GM12878 (cell line): ENCODE data around the gene GPC6. TPM values are rescaled to one million over a fixed set of nuclear protein-coding genes. Genes with fewer than 3 reads are reported as not detected.

ENCODE experiments used
- ATAC-seq: fragments of 200-7000 bp; cut with Tn5 transposase; 3 replicates; pipeline ENCODE4 v1.9.1; 2020; ENCODE audit warnings: mild to moderate bottlenecking, moderate library complexity
- BruUV-seq: library from RNA; stranded (reverse); fragments of 400-500 nt; replicated peaks from 2 replicates; lab custom pipeline; 2021; lab: Mats Ljungman, UMichigan
- CTCF ChIA-PET: fragments of 300-600 bp; sonication (Branson Sonifier 250); formaldehyde crosslinking; extraction: SDS; loops from one replicate; lab custom pipeline; 2021; ENCODE audit warnings: inconsistent platforms; lab: Yijun Ruan, JAX
- POLR2A ChIA-PET: fragments of 350-600 bp; formaldehyde crosslinking; extraction: SDS; loops from one replicate; lab custom pipeline; 2021; ENCODE audit warnings: inconsistent platforms; lab: Charles Lee
- RAD21 ChIA-PET: fragments of 300-600 bp; sonication (Branson Sonifier 250); formaldehyde crosslinking; loops from one replicate; lab custom pipeline; 2023; ENCODE audit warnings: antibody characterized with exemption; ENCODE audit not compliant: unreplicated experiment; lab: Charles Lee
- SMC1A ChIA-PET: fragments of 300-600 bp; sonication (Branson Sonifier 250); formaldehyde crosslinking; loops from one replicate; lab custom pipeline; 2023; ENCODE audit not compliant: unreplicated experiment, uncharacterized antibody; lab: Charles Lee
- DNase-seq: peaks from one replicate; pipeline ENCODE4 v3.0.0-alpha.2; 2011; ENCODE audit warnings: low read depth, low spot score
- FAIRE-seq: peaks from 3 replicates; lab custom pipeline; 2011; peaks lifted over from hg19 to GRCh38; lab: Jason Lieb, UNC
- H2AFZ ChIP-seq: 2 replicates; pipeline ENCODE4 v1.6.0; 2011; ENCODE audit warnings: low read depth, low read length, control low read depth; ENCODE audit not compliant: control insufficient read depth
- H3K27ac ChIP-seq: 2 replicates; pipeline ENCODE4 v1.5.1; 2011; ENCODE audit warnings: control low read depth; ENCODE audit not compliant: control insufficient read depth, insufficient read depth
- H3K27me3 ChIP-seq, 2 experiments: replicated peaks in 1 of 2; 2 replicates each; pipeline versions ENCODE4 v1.6.0 to v1.6.1; 2011; ENCODE audit warnings: low read length in 1 of 2; ENCODE audit not compliant: control insufficient read depth in 2 of 2, insufficient read depth in 2 of 2
- H3K36me3 ChIP-seq, 2 experiments: 2 replicates each; pipeline ENCODE4 v1.5.1; 2011; ENCODE audit warnings: low read length in 1 of 2; ENCODE audit not compliant: control insufficient read depth in 2 of 2, insufficient read depth in 2 of 2
- H3K4me1 ChIP-seq: 2 replicates; pipeline ENCODE4 v1.6.1; 2011; ENCODE audit warnings: mild to moderate bottlenecking, low read length, moderate library complexity, mixed read lengths; ENCODE audit not compliant: control insufficient read depth, insufficient read depth
- H3K4me2 ChIP-seq: 2 replicates; pipeline ENCODE4 v1.6.0; 2011; ENCODE audit warnings: control low read depth; ENCODE audit not compliant: control insufficient read depth, insufficient read depth
- H3K4me3 ChIP-seq: fragments of 200-600 bp; sonication (generic); 2 replicates; pipeline ENCODE4 v1.5.1; 2016
- H3K79me2 ChIP-seq: 2 replicates; pipeline ENCODE4 v1.6.0; 2011; ENCODE audit warnings: low read length; ENCODE audit not compliant: control insufficient read depth, insufficient read depth
- H3K9ac ChIP-seq: 2 replicates; pipeline ENCODE4 v1.8.0; 2011; ENCODE audit warnings: low read length, control low read depth, mixed read lengths; ENCODE audit not compliant: control insufficient read depth, insufficient read depth
- H3K9me3 ChIP-seq: replicated peaks from 3 replicates; pipeline ENCODE4 v1.5.1; 2011; ENCODE audit warnings: mild to moderate bottlenecking, low read length; ENCODE audit not compliant: control insufficient read depth, insufficient read depth
- H4K20me1 ChIP-seq: 2 replicates; pipeline ENCODE4 v1.6.0; 2011; ENCODE audit not compliant: control insufficient read depth, insufficient read depth
- WGBS: methylation state at CpG from one replicate; pipeline ENCODE4 v1.1.6; 2016; ENCODE audit warnings: low lambda C conversion rate; ENCODE audit not compliant: insufficient replicate concordance, insufficient coverage; ENCODE audit errors: missing lambda C conversion rate; 5-methylcytosine and 5-hydroxymethylcytosine counted together
- in situ Hi-C: fragments of 300-500 bp; cut with MboI; formaldehyde crosslinking; loops from 9 replicates; pipeline ENCODE4 v1.14.3; 2018; ENCODE audit warnings: mixed read lengths
- intact Hi-C: fragments of 100-400 bp; cut with micrococcal nuclease; formaldehyde crosslinking; loops from one replicate; pipeline ENCODE4 v1.14.2; 2022; ENCODE audit not compliant: unreplicated experiment
- polyA plus RNA-seq, 11 experiments: library from polyadenylated mRNA; depleted of rRNA in 4 of 11; unstranded in 6 of 11; stranded (reverse) in 5 of 11; fragments of >200 nt; fragmentation: Nextera tagmentation in 4 of 11; fragmentation: Illumina TruSeq in 1 of 11; extraction: Ambion mirVana in 4 of 11; extraction: Trizol in 1 of 11; gene quantifications; 1 replicate in 1 of 11; 2 replicates in 10 of 11; pipeline versions ENCODE4 v1.2.1 to v1.2.3, GENCODE V29; 2011 to 2016; ENCODE audit warnings: inconsistent platforms in 2 of 11, missing spikeins in 2 of 11, low read depth in 1 of 11
- total RNA-seq, 4 experiments: library from RNA; depleted of rRNA in 3 of 4; stranded (reverse); fragments of >200 nt in 3 of 4; fragmentation: Illumina TruSeq in 1 of 4; extraction: Trizol in 1 of 4; gene quantifications; 2 replicates each; pipeline versions ENCODE4 v1.2.1 to v1.2.3, GENCODE V29; 2013 to 2021
- TF ChIP-seq, protein P1 (sequence below): fragments of 450-650 bp; formaldehyde crosslinking; IDR thresholded peaks from 2 replicates; pipeline ENCODE4 v1.4.0; 2020; ENCODE audit warnings: mild to moderate bottlenecking, moderate library complexity
- TF ChIP-seq, protein P2 (sequence below): IDR thresholded peaks from 2 replicates; pipeline ENCODE4 v1.6.1; 2012; ENCODE audit warnings: low read depth, low read length, improper control_type of control experiment

GPC6 gene
- total and polyA plus RNA-seq, 10 of the 15 experiments (the other 5 are each of a cell fraction or from before 2014, with no cell fraction given): 0.03 to 0.04 (median 0.03) TPM; not detected in 7

DNA sequence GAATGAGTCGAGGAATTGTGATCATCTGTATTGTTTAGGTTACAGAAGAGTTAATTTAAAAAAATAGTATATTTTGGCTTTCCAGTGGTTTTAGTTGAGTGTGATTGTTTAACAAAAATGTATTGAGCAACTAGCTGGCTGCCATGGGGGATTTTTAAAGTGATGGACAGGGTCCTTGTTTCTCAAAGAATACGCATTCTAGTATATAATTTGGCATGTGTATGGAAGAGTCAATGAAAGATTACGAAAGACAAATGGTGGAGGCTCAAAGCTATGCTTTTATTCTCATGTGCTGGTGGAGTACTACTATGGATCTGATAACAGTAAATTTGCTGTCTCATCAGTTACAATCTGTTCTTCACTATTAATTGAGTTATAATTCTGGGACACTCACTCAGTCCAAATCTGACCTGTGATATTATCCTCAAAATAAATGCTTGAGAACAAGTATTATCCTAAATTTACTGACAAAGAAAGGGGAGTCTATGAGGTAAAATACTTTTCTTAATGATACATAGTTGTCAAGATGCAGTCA, 240.0 kb downstream of the GPC6 start:
- ChIA-PET CTCF (no interaction called here), SMC1A (no interaction called here), RAD21 (no interaction called here), POLR2A (no interaction called here)
- in situ Hi-C loops (no loop called here), intact Hi-C loops (no loop called here)
- no peaks in the 10 kb centered on the region for H3K79me2 ChIP-seq
- H3K27me3 ChIP-seq: no peaks in the 10 kb centered on the region
- H3K4me1 ChIP-seq: no peaks in the 10 kb centered on the region
- H3K4me3 ChIP-seq: no peak overlapping the region
- H3K9ac ChIP-seq: no peak overlapping the region
- no peaks in the 10 kb centered on the region for H3K36me3 ChIP-seq
- no peaks in the 10 kb centered on the region for H4K20me1 ChIP-seq
- WGBS: 43% methylated on average over 3 of the region's 3 CpGs
- BruUV-seq: no TSS peak
- FAIRE-seq (no peak), DNase-seq (no peak), ATAC-seq (no peak)
- H3K27ac ChIP-seq: no peak overlapping the region
- H2AFZ ChIP-seq: no peak overlapping the region
- TF ChIP-seq, protein P1, sequence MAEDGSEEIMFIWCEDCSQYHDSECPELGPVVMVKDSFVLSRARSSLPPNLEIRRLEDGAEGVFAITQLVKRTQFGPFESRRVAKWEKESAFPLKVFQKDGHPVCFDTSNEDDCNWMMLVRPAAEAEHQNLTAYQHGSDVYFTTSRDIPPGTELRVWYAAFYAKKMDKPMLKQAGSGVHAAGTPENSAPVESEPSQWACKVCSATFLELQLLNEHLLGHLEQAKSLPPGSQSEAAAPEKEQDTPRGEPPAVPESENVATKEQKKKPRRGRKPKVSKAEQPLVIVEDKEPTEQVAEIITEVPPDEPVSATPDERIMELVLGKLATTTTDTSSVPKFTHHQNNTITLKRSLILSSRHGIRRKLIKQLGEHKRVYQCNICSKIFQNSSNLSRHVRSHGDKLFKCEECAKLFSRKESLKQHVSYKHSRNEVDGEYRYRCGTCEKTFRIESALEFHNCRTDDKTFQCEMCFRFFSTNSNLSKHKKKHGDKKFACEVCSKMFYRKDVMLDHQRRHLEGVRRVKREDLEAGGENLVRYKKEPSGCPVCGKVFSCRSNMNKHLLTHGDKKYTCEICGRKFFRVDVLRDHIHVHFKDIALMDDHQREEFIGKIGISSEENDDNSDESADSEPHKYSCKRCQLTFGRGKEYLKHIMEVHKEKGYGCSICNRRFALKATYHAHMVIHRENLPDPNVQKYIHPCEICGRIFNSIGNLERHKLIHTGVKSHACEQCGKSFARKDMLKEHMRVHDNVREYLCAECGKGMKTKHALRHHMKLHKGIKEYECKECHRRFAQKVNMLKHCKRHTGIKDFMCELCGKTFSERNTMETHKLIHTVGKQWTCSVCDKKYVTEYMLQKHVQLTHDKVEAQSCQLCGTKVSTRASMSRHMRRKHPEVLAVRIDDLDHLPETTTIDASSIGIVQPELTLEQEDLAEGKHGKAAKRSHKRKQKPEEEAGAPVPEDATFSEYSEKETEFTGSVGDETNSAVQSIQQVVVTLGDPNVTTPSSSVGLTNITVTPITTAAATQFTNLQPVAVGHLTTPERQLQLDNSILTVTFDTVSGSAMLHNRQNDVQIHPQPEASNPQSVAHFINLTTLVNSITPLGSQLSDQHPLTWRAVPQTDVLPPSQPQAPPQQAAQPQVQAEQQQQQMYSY (CRISPR knock-in tag): no peak
- TF ChIP-seq, protein P2, sequence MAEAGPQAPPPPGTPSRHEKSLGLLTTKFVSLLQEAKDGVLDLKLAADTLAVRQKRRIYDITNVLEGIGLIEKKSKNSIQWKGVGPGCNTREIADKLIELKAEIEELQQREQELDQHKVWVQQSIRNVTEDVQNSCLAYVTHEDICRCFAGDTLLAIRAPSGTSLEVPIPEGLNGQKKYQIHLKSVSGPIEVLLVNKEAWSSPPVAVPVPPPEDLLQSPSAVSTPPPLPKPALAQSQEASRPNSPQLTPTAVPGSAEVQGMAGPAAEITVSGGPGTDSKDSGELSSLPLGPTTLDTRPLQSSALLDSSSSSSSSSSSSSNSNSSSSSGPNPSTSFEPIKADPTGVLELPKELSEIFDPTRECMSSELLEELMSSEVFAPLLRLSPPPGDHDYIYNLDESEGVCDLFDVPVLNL: no peak
- no peak overlapping the region for H3K4me2 ChIP-seq
- H3K9me3 ChIP-seq: no peaks in the 10 kb centered on the region
